IMR-90 (cell line): ENCODE measurements around the gene SLC6A16. TPM values are rescaled to one million over a fixed set of nuclear protein-coding genes. Genes with fewer than 3 reads are reported as not detected.

Experiments used
- ATAC-seq: fragments of 200-7000 bp; cut with Tn5 transposase; 2 replicates; pipeline ENCODE4 v1.9.1; 2020; ENCODE audit warnings: low read depth, mild to moderate bottlenecking, moderate library complexity
- BruUV-seq: library from RNA; stranded (reverse); fragments of 400-500 nt; replicated peaks from 2 replicates; lab custom pipeline; 2021; lab: Mats Ljungman, UMichigan
- CTCF ChIA-PET: fragments of 300-600 bp; formaldehyde crosslinking; extraction: SDS; loops from one replicate; lab custom pipeline; 2021; ENCODE audit warnings: antibody characterized with exemption; lab: Yijun Ruan, JAX
- POLR2A ChIA-PET: fragments of 300-600 bp; sonication (Branson Sonifier 250); formaldehyde crosslinking; loops from one replicate; lab custom pipeline; 2022; ENCODE audit warnings: antibody characterized with exemption; ENCODE audit not compliant: unreplicated experiment; lab: Charles Lee
- DNase-seq: peaks from one replicate; pipeline ENCODE4 v3.0.0; 2013
- H2AFZ ChIP-seq: replicated peaks from 2 replicates; pipeline ENCODE3; 2013; ENCODE audit warnings: low read length, mild to moderate bottlenecking; ENCODE audit not compliant: poor library complexity
- H2AK5ac ChIP-seq: 2 replicates; pipeline ENCODE4 v1.6.1; 2013; ENCODE audit warnings: low read depth, low read length, inconsistent platforms
- H2AK9ac ChIP-seq: replicated peaks from 2 replicates; pipeline ENCODE3; 2013; ENCODE audit warnings: mild to moderate bottlenecking, low read depth, low read length, moderate library complexity; ENCODE audit not compliant: poor library complexity
- H2BK120ac ChIP-seq: 2 replicates; pipeline ENCODE4 v1.6.1; 2013; ENCODE audit warnings: low read depth, low read length, inconsistent platforms
- H2BK15ac ChIP-seq: 3 replicates; pipeline ENCODE4 v1.6.1; 2013; ENCODE audit warnings: low read depth, low read length, inconsistent platforms
- H2BK20ac ChIP-seq: 2 replicates; pipeline ENCODE4 v1.6.1; 2013; ENCODE audit warnings: low read depth, mild to moderate bottlenecking, inconsistent platforms, low read length, moderate library complexity
- H2BK5ac ChIP-seq: 2 replicates; pipeline ENCODE4 v1.6.1; 2013; ENCODE audit warnings: mild to moderate bottlenecking, low read depth, low read length, inconsistent platforms; ENCODE audit not compliant: poor library complexity, severe bottlenecking
- H3K14ac ChIP-seq: replicated peaks from 2 replicates; pipeline ENCODE4 v1.6.1; 2013; ENCODE audit warnings: low read depth, low read length, inconsistent platforms
- H3K18ac ChIP-seq: 2 replicates; pipeline ENCODE4 v1.6.1; 2013; ENCODE audit warnings: low read depth, low read length, control low read depth
- H3K23ac ChIP-seq: 2 replicates; pipeline ENCODE4 v1.6.1; 2013; ENCODE audit warnings: low read depth, low read length, inconsistent platforms
- H3K27ac ChIP-seq: 2 replicates; pipeline ENCODE4 v1.5.1; 2013; ENCODE audit warnings: mild to moderate bottlenecking, control low read depth, low read length; ENCODE audit not compliant: insufficient read depth
- H3K27me3 ChIP-seq: 2 replicates; pipeline ENCODE4 v1.6.1; 2013; ENCODE audit warnings: low read length; ENCODE audit not compliant: control insufficient read depth, insufficient read depth
- H3K36me3 ChIP-seq: 2 replicates; pipeline ENCODE4 v1.6.1; 2013; ENCODE audit warnings: low read length, mixed read lengths; ENCODE audit not compliant: control insufficient read depth, insufficient read depth
- H3K4ac ChIP-seq: 2 replicates; pipeline ENCODE4 v1.6.1; 2013; ENCODE audit warnings: low read depth, low read length, inconsistent platforms
- H3K4me1 ChIP-seq: 2 replicates; pipeline ENCODE4 v1.6.1; 2013; ENCODE audit warnings: low read length, mixed read lengths; ENCODE audit not compliant: control insufficient read depth, insufficient read depth
- H3K4me2 ChIP-seq: 2 replicates; pipeline ENCODE4 v1.6.1; 2013; ENCODE audit warnings: low read depth, mild to moderate bottlenecking, control low read depth, low read length, moderate library complexity
- H3K4me3 ChIP-seq: 2 replicates; pipeline ENCODE4 v1.5.1; 2013; ENCODE audit warnings: low read depth, mild to moderate bottlenecking, control low read depth, low read length, moderate library complexity; ENCODE audit not compliant: insufficient read depth
- H3K56ac ChIP-seq: 2 replicates; pipeline ENCODE4 v1.6.1; 2013; ENCODE audit warnings: low read length, inconsistent platforms; ENCODE audit not compliant: insufficient read depth; ENCODE audit errors: extremely low read depth
- H3K79me1 ChIP-seq, 2 experiments: 2 replicates each; pipeline ENCODE4 v1.6.1; 2013; ENCODE audit warnings: low read length in 2 of 2, inconsistent platforms in 1 of 2, low read depth in 1 of 2
- H3K9ac ChIP-seq: 2 replicates; pipeline ENCODE4 v1.6.1; 2013; ENCODE audit warnings: low read depth, low read length, control low read depth
- H3K9me1 ChIP-seq: 2 replicates; pipeline ENCODE4 v1.6.1; 2013; ENCODE audit warnings: low read length, inconsistent platforms; ENCODE audit not compliant: insufficient read depth
- H3K9me3 ChIP-seq: 2 replicates; pipeline ENCODE4 v1.6.1; 2013; ENCODE audit warnings: low read length; ENCODE audit not compliant: control insufficient read depth, insufficient read depth
- H4K20me1 ChIP-seq: 2 replicates; pipeline ENCODE4 v1.6.1; 2013; ENCODE audit warnings: low read length, inconsistent platforms; ENCODE audit not compliant: insufficient read depth
- H4K5ac ChIP-seq: 2 replicates; pipeline ENCODE4 v1.6.1; 2013; ENCODE audit warnings: mild to moderate bottlenecking, low read depth, low read length, control low read depth
- H4K8ac ChIP-seq, 2 experiments: 2 replicates each; pipeline ENCODE4 v1.6.1; 2013; ENCODE audit warnings: low read depth in 2 of 2, low read length in 2 of 2, control low read depth in 1 of 2, inconsistent platforms in 1 of 2
- H4K91ac ChIP-seq: 2 replicates; pipeline ENCODE4 v1.6.1; 2013; ENCODE audit warnings: low read depth, low read length, inconsistent platforms; ENCODE audit not compliant: insufficient read depth
- CEBPB ChIP-seq: IDR thresholded peaks from 2 replicates; pipeline ENCODE4 v1.6.1; 2012; ENCODE audit warnings: low read depth, low read length, improper control_type of control experiment
- NFE2L2 ChIP-seq: fragments of 150-350 bp; IDR thresholded peaks from 2 replicates; pipeline ENCODE4 v1.6.1; 2016; ENCODE audit warnings: low read depth, mild to moderate bottlenecking, low read length
- RCOR1 ChIP-seq: IDR thresholded peaks from 2 replicates; pipeline ENCODE4 v1.6.1; 2012; ENCODE audit warnings: mild to moderate bottlenecking, low read length, improper control_type of control experiment; ENCODE audit not compliant: insufficient replicate concordance
- WGBS, 2 experiments: methylation state at CpG; one replicate each; pipeline versions ENCODE4 v1.1.5 to v1.1.7; 2013; ENCODE audit warnings: missing lambda C conversion rate in 2 of 2; ENCODE audit not compliant: insufficient read length in 1 of 2; ENCODE audit errors: extremely low coverage in 2 of 2; 5-methylcytosine and 5-hydroxymethylcytosine counted together
- dilution Hi-C: fragments of 300-500 bp; cut with HindIII; formaldehyde crosslinking; loops from one replicate; pipeline ENCODE4 v1.14.3; 2018; ENCODE audit warnings: low sequenced_read_pairs; ENCODE audit not compliant: unreplicated experiment
- in situ Hi-C: fragments of 300-500 bp; cut with MboI; formaldehyde crosslinking; loops from 3 replicates; pipeline ENCODE4 v1.14.3; 2019; ENCODE audit warnings: low sequenced_read_pairs, inconsistent platforms, mixed read lengths
- intact Hi-C: fragments of 100-400 bp; cut with micrococcal nuclease; formaldehyde crosslinking; loops from 2 replicates; pipeline ENCODE4 v1.10.0; 2022
- polyA plus RNA-seq, 3 experiments: library from polyadenylated mRNA; depleted of rRNA; stranded (reverse); fragments of >200 nt; gene quantifications; 2 replicates each; pipeline ENCODE4 v1.2.3, GENCODE V29; 2012; ENCODE audit warnings: low replicate concordance in 1 of 3
- total RNA-seq: library from RNA; depleted of rRNA; stranded (reverse); fragments of >200 nt; gene quantifications from 2 replicates; pipeline ENCODE4 v1.2.3, GENCODE V29; 2012

Gene SLC6A16
- total and polyA plus RNA-seq, 2 of the 4 experiments (the other 2 are of a cell fraction): 0.18 to 0.89 TPM

- no peak overlapping the region for H2BK5ac ChIP-seq
- no peak overlapping the region for H3K9ac ChIP-seq
- TF ChIP-seq RCOR1: no peak
- TF ChIP-seq NFE2L2: no peak
- TF ChIP-seq CEBPB: peak; percentile 47; the same call in 1 of the 2 replicates
- no peak overlapping the region for H3K4ac ChIP-seq
- BruUV-seq: no TSS peak
- no peak for ATAC-seq
- peaks cover 10% of the 10 kb centered on the region for H3K27me3 ChIP-seq
- H4K20me1 ChIP-seq: no peaks in the 10 kb centered on the region
- no peaks in the 10 kb centered on the region for H3K79me1 ChIP-seq
- H3K56ac ChIP-seq: no peak overlapping the region
- H3K14ac ChIP-seq: no peak overlapping the region
- no peak overlapping the region for H4K91ac ChIP-seq
- H3K9me3 ChIP-seq: peaks cover 26% of the 10 kb centered on the region
- intact Hi-C loops (no loop called here), in situ Hi-C loops (no loop called here), dilution Hi-C loops (no loop called here)
- H3K4me3 ChIP-seq: no peak overlapping the region
- no peak overlapping the region for H3K23ac ChIP-seq
- POLR2A ChIA-PET: no interaction called here
- no peak overlapping the region for H3K4me2 ChIP-seq
- no peak overlapping the region for H2BK20ac ChIP-seq
- H3K4me1 ChIP-seq: no peaks in the 10 kb centered on the region
- CTCF ChIA-PET: no interaction called here
- no peak overlapping the region for H2AK9ac ChIP-seq
- no peaks in the 10 kb centered on the region for H3K36me3 ChIP-seq
- H2BK120ac ChIP-seq: no peak overlapping the region
- H4K5ac ChIP-seq: no peak overlapping the region
- no peak overlapping the region for H2AK5ac ChIP-seq
- no peak for DNase-seq
- no peak overlapping the region for H3K18ac ChIP-seq
- no peak overlapping the region for H4K8ac ChIP-seq
- WGBS, 2 experiments: no CpG with 5 or more reads among the region's 3 CpGs
- no peak overlapping the region for H3K27ac ChIP-seq
- H3K9me1 ChIP-seq: no peaks in the 10 kb centered on the region
- no peak overlapping the region for H2AFZ ChIP-seq
- no peak overlapping the region for H2BK15ac ChIP-seq
These were observed 46.2 kb upstream of the SLC6A16 start for GRCh38 chr19:49371184-49371583.
